ENCODE results near the gene CCDC97. TPM values are rescaled to one million over a fixed set of nuclear protein-coding genes. Genes with fewer than 3 reads are reported as not detected.

Gene CCDC97
- total RNA-seq, 1 experiment from 2014 or later: 26.4 TPM

DNA sequence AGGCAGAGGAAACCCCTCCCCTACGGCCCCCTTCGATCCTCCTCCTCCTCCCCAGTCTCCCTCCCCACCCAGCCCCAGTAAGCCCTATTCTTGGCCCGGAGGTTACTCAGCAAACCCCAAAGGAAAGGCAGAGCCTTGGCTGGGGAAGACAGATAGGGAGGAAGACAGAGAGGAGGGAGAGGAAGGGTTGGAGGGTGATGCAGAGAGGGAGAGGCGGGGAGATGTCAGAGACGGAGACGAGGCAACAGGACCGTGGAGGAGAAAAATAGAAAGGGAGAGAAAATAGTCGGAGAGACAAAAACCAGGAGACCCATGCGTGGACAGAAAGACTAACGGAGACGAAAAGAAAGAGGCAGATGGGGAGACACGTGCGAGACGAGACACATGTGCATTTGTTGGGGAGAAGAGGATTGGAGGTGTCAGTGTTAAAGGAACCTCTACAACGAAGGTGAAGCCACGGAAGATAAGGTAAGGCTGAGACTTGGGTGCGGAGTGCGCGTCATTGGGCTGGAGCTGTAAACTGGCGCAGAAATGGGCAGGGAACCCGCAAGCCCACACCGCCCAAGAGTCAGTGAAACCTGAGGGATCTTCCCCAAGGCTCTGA lies 40.9 kb downstream of the CCDC97 start:
- peaks cover 14% of the 10 kb centered on the region; the same call in 1 of the 2 replicates for H3F3A ChIP-seq (ENCODE audit: insufficient read depth, low read depth)
- ChIA-PET POLR2A (ENCODE audit: unreplicated experiment) (no interaction called here), CTCF (no interaction called here)
- no peaks in the 10 kb centered on the region for H3K9me3 ChIP-seq (ENCODE audit: insufficient read depth, low read depth)
- peak overlapping the region; percentile 98 for H3K4me2 ChIP-seq
- H4K20me1 ChIP-seq (ENCODE audit: insufficient read depth): no peaks in the 10 kb centered on the region
- no peaks in the 10 kb centered on the region for H3K27me3 ChIP-seq (ENCODE audit: insufficient read depth, low read depth)
- H2AFZ ChIP-seq: peak overlapping the region; percentile 70; the same call in 1 of the 2 replicates
- H3K79me2 ChIP-seq (ENCODE audit: low read depth): no peaks in the 10 kb centered on the region; the same call in 1 of the 2 replicates
- peaks cover 15% of the 10 kb centered on the region for H3K4me1 ChIP-seq (replicated peaks; ENCODE audit: insufficient read depth)
- H3K4me3 ChIP-seq: peak overlapping the region; percentile 80
- no peak for DNase-seq
- H3K36me3 ChIP-seq (ENCODE audit: low read depth): no peaks in the 10 kb centered on the region
- no peaks in the 10 kb centered on the region for H3K9me2 ChIP-seq (ENCODE audit: insufficient read depth)
- no peak for TF ChIP-seq CTCF (conservative IDR thresholded peaks at IDR 0.05)
- no peak for TF ChIP-seq EZH2 (IDR thresholded peaks at IDR 0.05; ENCODE audit: low read depth)
- no peak overlapping the region for H3K27ac ChIP-seq
- intact Hi-C loops (cut with micrococcal nuclease; ENCODE audit: unreplicated experiment): loop anchor here (5.0 to 10.0 kb wide), 2 partner anchors 84 to 689 kb away; partner anchors contain the start of gene DMAC2
- BruUV-seq (replicated peaks): no TSS peak

DNA sequence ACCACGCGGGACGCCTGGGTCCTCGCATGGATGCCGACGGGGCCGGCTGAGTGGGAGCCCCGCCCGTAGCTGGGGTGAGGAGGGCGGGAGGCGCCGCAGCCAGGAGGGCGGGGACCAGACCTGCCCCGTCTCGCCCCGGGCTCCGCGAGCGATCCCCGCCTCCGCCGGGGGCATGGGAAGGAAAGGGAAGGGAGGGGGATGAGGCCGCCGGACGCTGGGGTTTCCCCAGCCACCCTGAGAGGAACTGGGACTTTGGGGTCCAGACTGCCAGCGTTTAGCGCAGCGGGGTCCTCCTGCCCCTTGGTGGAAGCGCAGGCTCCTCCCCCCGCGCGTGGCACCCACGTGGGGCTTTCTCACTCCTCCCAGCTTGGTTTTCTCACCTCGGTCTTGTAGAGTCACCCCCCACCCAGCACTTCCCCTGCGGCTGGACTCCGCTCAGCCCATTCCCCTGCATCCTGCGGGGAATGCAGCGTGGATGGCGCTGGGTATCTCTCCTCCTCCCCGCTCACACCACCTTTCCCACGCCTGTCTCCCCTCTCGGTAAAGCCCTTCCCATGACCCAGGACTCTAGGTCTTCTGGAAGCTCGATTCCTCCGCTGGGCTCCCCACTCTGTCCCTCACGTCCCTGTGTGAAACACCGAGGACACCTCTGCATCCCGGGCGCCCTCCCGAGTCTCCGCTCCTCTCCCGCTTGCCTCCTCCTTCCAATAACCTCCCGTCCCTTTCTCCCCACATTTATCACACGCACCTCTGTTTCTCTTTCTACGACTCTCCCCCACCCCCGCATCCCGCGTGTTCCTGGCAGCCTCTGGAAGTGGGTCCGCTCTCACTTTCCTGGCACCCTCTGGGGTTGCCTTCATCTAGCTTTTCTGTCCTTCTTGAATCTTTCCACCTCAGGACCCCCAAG lies 41.6 kb downstream of the CCDC97 start:
- Histone ChIP-seq H3K79me2 (ENCODE audit: low read depth) (no peaks in the 10 kb centered on the region; the same call in 1 of the 2 replicates), H4K20me1 (ENCODE audit: insufficient read depth) (no peaks in the 10 kb centered on the region), H3K36me3 (ENCODE audit: low read depth) (no peaks in the 10 kb centered on the region), H3K4me2 (peak overlapping the region; percentile 98), H3K4me1 (replicated peaks; ENCODE audit: insufficient read depth) (peaks cover 15% of the 10 kb centered on the region), H2AFZ (peak overlapping the region; percentile 70), H3K9me2 (ENCODE audit: insufficient read depth) (no peaks in the 10 kb centered on the region), H3F3A (ENCODE audit: insufficient read depth, low read depth) (peaks cover 15% of the 10 kb centered on the region; the same call in 1 of the 2 replicates), H3K4me3 (peak overlapping the region; percentile 80), H3K27me3 (ENCODE audit: insufficient read depth, low read depth) (no peaks in the 10 kb centered on the region), H3K27ac (no peak overlapping the region), H3K9me3 (ENCODE audit: insufficient read depth, low read depth) (no peaks in the 10 kb centered on the region)
- no TSS peak for BruUV-seq (replicated peaks)
- DNase-seq: peak in 1 of 2 experiments; percentile 73
- ChIA-PET POLR2A (ENCODE audit: unreplicated experiment) (interaction anchor here (0.6 to 0.9 kb wide), 3 partner anchors 75 to 1065 kb away, joined by 4 to 13 read pairs (median 6); no protein-coding TSS in a partner anchor), CTCF (interaction anchor here (0.6 to 0.9 kb wide), 4 partner anchors 14 to 407 kb away, joined by 3 to 5 read pairs (median 4); no protein-coding TSS in a partner anchor)
- TF ChIP-seq EZH2 (IDR thresholded peaks at IDR 0.05; ENCODE audit: low read depth) (no peak), CTCF (conservative IDR thresholded peaks at IDR 0.05) (no peak)
- intact Hi-C loops (cut with micrococcal nuclease; ENCODE audit: unreplicated experiment): loop anchor here (1.0 to 10.0 kb wide), 5 partner anchors 25 to 689 kb away; partner anchors contain the start of genes BCKDHA, CCDC97, DMAC2 and EXOSC5

DNA sequence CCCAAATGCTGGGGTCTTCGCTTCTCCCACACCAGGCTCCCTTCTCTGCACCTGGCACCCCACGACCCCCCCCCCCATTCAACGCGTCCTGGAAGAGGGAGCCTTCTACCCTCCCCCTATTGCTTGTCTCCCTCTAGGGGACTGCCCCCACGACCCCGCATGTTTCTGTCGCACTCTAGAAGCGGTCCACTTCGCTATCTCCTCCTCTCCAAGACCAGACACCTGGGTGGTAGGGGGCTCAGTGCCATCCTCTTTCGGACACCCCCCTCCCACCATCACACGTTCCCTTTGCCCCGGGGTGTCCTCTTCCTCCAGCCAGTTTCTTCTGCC lies 42.3 kb downstream of the CCDC97 start:
- Histone ChIP-seq H3K9me2 (ENCODE audit: insufficient read depth) (no peaks in the 10 kb centered on the region), H4K20me1 (ENCODE audit: insufficient read depth) (no peaks in the 10 kb centered on the region), H3K4me3 (peak overlapping the region; percentile 80), H3K27me3 (ENCODE audit: insufficient read depth, low read depth) (no peaks in the 10 kb centered on the region), H3K27ac (no peak overlapping the region), H3K36me3 (ENCODE audit: low read depth) (no peaks in the 10 kb centered on the region), H2AFZ (peak overlapping the region; percentile 74), H3F3A (ENCODE audit: insufficient read depth, low read depth) (peaks cover 15% of the 10 kb centered on the region; the same call in 1 of the 2 replicates), H3K4me2 (peak overlapping the region; percentile 98), H3K4me1 (replicated peaks; ENCODE audit: insufficient read depth) (peaks cover 15% of the 10 kb centered on the region), H3K9me3 (ENCODE audit: insufficient read depth, low read depth) (no peaks in the 10 kb centered on the region), H3K79me2 (ENCODE audit: low read depth) (no peaks in the 10 kb centered on the region; the same call in 1 of the 2 replicates)
- BruUV-seq (replicated peaks): no TSS peak
- intact Hi-C loops (cut with micrococcal nuclease; ENCODE audit: unreplicated experiment): loop anchor here (1.0 to 10.0 kb wide), 5 partner anchors 25 to 690 kb away; partner anchors contain the start of genes BCKDHA, CCDC97, DMAC2 and EXOSC5
- ChIA-PET CTCF (interaction anchor here (0.5 to 1.6 kb wide), 7 partner anchors 9 to 407 kb away, joined by 3 to 10 read pairs (median 4); partner anchors contain the start of genes B9D2 and HNRNPUL1), POLR2A (ENCODE audit: unreplicated experiment) (interaction anchor here (0.6 to 0.9 kb wide), 2 partner anchors 89 to 1066 kb away, joined by 6 to 13 read pairs; no protein-coding TSS in a partner anchor)
- DNase-seq: no peak
- no peak for TF ChIP-seq EZH2 (IDR thresholded peaks at IDR 0.05; ENCODE audit: low read depth)
- no peak for TF ChIP-seq CTCF (conservative IDR thresholded peaks at IDR 0.05)
